HG02759 (cell line): Measurements from ENCODE around the gene TEKT2.

Source experiments
- ATAC-seq: cut with Tn5 transposase; IDR thresholded peaks from one replicate; pipeline ENCODE4 v1.9.1; 2021; ENCODE audit warnings: mild to moderate bottlenecking, moderate library complexity; ENCODE audit not compliant: unreplicated experiment

Gene TEKT2

GRCh38 chr1:36126797-36127500, 43.1 kb downstream of the TEKT2 start:
- no peak for ATAC-seq

- no peak for ATAC-seq
These were observed 44.4 kb downstream of the TEKT2 start for GRCh38 chr1:36128126-36128904.

- no peak for ATAC-seq
These were observed 45.0 kb downstream of the TEKT2 start for GRCh38 chr1:36128905-36129206.

- ATAC-seq, result no peak
These were observed 48.1 kb downstream of the TEKT2 start for GRCh38 chr1:36132029-36132428.

GRCh38 chr1:36133484-36133883, 49.6 kb downstream of the TEKT2 start:
- ATAC-seq, result no peak

- ATAC-seq, result no peak
These were observed 50.1 kb downstream of the TEKT2 start for GRCh38 chr1:36134031-36134430.

GRCh38 chr1:36134505-36135329, 50.8 kb downstream of the TEKT2 start:
- ATAC-seq, result no peak

GRCh38 chr1:36135330-36135667, 51.4 kb downstream of the TEKT2 start:
- no peak for ATAC-seq

- no peak for ATAC-seq
These were observed 51.9 kb downstream of the TEKT2 start for GRCh38 chr1:36135796-36136195.

GRCh38 chr1:36136535-36136934, 52.6 kb downstream of the TEKT2 start:
- ATAC-seq, result no peak

GRCh38 chr1:36137226-36137625, 53.3 kb downstream of the TEKT2 start:
- ATAC-seq, result no peak

- no peak for ATAC-seq
These were observed 53.9 kb downstream of the TEKT2 start for GRCh38 chr1:36137776-36138175.
